Middle frontal gyrus (tissue), 1 donor: ENCODE data around the gene KCNK15.

Source experiments
- DNase-seq: peaks from one replicate; pipeline ENCODE4 v3.0.0-alpha.2; 2015; ENCODE audit warnings: low spot score; ENCODE audit errors: extremely low spot score

KCNK15 gene

DNA sequence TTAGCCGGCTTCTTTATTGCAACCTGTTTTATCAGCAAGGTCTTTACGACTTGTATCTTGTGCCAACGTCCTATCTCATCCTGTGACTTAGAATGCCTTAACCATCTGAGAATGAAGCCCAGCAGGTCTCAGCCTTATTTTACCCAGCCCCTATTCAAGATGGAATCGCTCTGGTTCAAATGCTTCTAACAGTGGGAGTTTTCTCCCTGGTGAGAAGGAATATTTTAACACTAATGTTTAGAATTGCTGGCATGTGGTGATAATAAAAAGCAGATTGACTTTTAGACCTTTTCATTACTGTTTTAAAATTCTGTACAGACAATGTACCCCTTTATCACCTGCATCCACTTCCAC, 9.9 kb upstream of the KCNK15 start:
- no peak for DNase-seq

DNA sequence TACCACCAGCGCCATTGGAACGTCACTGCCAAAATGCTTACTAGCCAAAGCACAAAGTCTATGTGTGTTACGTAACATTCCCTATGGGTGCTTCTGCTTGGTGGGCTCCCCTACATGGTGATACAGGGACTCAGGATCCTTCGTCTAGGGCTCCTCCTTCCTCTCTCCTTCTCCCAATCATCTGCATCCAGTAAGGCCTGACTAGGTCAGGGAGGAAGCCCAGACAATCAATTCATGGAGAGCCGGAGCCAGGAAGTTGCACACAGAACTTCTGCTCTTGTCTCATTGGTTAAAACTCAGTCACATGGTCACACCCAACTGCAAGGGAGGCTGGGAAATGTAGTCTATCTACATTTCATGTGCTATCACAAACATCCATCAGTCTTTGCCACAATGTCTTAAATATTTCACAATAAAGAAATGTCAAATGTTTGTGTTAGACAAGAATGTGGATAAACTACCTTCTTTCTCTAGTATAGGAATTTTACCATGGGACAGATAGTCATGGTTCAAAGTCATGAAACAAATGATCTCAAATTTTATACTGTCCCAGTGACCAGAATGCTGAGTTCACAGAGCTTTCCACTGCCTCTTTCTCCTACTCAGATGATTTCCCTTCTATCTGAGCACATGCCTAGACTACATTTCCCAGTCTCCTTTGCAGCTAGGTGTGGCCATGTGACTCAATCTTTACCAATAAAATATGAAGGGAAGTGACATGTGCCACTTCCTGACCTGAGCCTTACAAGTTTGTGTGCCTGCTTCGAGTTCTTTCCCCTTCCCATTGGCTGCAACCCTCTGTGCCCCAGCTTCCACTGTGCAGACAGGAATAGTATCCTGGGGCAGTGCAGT, 9.3 kb upstream of the KCNK15 start:
- DNase-seq = peak; percentile 79

GRCh38 chr20:44737116-44737515, 8.5 kb upstream of the KCNK15 start:
- no peak for DNase-seq

GRCh38 chr20:44738813-44739477, 6.7 kb upstream of the KCNK15 start:
- DNase-seq = peak; percentile 83

- no peak for DNase-seq
Observed at GRCh38 chr20:44739942-44740341, 5.7 kb upstream of the KCNK15 start.

DNA sequence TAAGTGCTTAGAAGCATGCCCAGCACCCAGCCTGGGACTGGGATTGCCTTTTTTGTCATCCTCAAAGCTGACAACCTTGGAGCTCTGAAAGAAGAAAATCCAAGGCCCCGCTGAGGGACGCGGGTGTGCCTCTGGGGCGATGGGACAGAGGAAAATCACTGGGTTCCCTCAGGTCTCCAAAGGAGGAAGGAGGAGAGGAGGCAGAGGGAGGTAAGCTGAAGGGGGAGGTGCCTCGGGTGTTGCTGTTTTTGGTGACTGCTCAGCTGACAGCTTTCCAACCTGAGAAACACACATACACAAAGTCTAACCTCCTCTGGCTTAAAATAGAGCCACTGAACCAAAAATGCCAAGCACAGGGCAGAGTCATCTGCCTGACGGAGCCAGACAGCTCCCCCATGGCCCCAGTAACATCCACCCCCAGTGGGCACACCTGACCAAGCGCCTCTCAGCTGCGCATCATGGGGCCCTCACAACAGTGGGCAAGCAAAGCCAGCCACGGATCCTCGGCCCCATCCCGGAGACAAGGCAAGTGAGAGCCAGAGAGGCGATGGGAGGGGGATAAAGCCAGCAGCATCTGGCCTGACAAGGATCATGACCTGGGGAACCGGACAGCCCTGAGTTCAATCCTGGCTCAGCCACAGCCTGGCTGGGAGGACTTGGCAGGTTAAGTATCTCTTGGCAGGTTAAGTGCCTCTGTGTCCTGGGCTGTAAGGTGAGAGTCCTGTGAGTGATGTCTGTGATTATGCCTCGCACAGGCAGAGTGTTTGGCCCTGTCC, 3.2 kb upstream of the KCNK15 start:
- DNase-seq = no peak

DNA sequence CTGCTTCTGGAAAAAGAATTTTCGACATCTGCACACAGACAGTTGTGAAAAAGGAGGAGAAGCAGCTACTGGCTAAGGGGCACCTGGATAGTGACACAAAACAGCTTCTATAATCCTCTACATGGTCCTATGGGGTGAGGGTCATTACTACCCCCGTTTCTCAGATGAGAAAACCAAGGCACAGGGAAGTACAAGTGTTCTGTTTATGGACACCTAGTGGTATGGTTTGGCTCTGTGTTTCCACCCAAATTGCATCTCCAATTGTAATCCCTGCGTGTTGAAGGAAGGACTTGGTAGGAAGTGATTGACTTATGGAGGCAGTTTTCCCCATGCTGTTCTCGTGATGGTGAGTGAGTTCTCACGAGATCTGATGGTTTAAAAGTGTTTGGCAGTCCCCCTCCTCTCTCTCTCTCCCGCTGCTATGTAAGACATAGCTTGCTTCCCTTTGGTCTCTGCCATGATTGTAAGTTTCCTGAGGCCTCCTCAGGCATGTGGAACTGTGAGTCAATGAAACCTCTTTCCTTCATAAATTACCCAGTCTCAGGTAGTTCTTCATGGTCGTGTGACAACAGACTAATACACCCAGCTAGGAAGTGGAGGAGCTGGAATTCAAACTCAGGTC, 2.5 kb upstream of the KCNK15 start:
- no peak for DNase-seq

DNA sequence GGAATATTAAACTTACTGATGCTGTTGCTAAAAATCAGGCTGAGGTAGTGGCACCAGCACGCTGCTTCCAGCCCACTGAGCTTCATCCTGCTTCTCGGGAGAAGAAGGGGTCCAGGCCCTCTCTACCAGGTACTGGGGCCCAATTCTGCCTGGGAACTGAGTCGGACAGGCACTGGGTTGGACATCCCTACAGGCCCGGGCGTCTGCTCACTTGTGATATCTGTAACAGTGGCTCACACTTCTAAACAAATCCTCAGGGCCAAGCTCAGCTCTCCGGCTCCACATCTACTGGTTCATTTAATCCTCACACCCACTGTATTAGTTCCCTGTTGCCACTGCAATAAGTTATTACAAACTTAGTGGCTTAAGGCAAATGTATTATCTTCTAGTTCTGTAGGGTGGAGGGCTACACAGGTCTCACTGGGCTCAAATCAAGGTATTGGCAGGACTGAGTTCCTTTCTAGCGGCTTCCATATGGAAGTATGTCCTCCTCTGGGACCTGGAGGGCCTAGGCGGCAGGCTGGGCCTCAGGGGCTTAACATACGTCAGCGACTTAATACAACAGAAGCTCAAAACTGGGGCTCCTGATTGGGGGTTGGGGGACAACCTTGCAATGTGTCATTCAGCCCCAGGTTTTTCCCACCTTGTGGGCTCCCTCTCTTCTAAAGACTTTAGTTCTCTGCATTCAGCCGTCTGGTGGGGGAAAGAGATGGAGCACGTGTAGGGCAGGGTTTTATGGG, 1.6 kb upstream of the KCNK15 start:
- DNase-seq = no peak

DNA sequence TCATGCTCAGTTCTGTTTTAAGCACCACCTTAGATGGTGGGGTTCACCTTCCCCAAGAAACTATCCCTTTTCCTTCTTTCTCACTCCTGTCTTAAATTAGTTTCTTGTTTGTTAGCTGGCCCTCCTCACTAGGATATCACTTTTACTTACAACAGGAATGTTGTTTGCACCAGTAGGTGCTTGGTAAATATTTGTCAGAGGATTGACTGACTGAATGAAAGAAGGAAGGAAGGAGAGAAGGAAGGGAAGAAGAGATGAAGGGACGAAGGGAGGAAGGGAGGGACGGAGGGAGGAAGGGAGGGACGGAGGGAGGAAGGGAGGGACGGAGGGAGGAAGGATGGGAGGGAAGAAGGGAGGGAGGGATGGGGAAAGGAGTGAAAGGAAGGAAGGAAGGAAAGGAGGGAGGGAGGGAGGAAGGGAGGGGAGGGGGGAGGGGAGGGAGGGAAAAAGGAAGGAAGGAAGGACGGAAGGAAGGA, 505 bp upstream of the KCNK15 start:
- DNase-seq = no peak

- no peak for DNase-seq
Observed at GRCh38 chr20:44746367-44747165, 901 bp downstream of the KCNK15 start.

DNA sequence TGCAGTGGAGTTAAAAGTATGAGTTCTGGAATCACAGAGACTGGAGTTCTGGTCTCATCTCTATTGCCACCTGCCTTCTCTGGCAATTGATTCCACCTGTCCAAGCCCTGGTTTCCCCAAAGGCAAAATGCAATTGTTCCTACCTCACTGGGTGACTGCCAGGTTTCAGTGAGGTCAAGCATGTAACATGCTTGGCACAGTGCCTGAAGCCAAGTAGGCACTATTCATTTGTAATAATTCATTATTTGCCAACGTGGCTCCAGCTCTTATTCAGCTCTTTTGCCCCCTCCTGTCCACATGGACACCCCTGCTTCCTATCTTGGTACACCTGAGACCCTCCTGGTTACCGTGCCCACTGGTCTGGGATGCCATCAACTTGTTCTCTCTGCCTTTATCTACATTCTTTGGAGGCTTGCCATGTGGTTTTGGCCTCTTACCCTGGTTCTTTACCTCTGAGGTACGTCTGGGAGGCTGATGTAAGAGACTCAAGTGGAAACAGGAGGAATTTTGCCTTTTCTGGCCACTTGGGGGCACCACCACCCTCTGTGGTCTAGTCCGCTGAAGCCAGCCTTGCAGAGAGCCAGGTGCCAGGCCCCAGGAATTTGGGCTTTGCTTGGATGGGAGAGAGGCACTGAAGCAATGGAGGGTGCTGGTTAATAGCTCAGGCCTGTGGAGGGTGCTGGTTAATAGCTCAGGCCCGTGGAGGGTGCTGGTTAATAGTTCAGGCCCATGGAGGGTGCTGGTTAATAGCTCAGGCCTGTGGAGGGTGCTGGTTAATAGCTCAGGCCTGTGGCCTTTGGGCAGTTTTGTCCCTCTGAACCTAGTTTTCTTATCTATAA, 1.7 kb downstream of the KCNK15 start:
- DNase-seq = peak; percentile 74

- no peak for DNase-seq
Observed at GRCh38 chr20:44748005-44748370, 2.3 kb downstream of the KCNK15 start.

- DNase-seq = no peak
Observed at GRCh38 chr20:44750081-44750805, 4.6 kb downstream of the KCNK15 start.

DNA sequence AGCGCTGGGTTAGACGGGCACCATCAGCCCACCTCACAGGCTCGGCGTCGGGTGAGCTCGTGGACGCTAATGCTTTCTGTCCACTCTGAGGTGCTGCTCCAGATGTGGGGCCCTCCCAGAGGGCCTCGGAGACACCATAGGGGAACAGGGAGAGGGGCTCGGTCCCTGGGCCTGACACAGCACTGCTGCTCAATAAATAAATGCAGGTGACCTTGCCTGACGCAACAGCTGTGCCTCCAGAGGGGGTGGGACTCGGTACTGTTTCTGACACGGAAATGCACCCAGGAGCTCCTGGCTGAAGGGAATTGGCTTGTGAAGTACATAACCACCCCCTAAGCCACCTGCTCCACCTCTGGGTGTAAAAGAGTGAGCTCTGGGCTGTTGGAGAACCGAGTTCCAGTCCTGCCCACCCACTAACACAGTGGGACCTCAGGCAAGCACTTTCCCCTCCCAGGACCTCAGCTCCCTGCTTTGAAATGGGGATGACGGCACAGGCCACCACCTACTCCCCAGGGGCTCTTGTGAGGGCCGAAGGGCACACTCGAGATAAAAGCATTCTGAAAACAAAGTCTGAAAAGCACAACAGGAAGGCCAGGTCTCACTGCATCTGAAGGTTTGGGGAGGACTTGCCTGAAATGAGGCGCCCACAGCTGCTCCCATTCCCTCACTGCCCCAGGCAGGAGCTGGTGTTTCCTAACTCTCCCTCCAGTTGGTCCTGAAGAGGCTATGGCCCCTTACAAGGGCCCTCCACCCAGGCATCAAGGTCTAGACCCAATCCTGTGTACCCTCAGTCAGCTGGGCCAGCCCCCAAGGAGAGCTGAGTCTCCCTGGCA, 6.7 kb downstream of the KCNK15 start:
- DNase-seq = no peak

- DNase-seq = no peak
Observed at GRCh38 chr20:44754554-44754953, 8.9 kb downstream of the KCNK15 start.

GRCh38 chr20:44756011-44756688, 10.5 kb downstream of the KCNK15 start:
- DNase-seq = no peak

DNA sequence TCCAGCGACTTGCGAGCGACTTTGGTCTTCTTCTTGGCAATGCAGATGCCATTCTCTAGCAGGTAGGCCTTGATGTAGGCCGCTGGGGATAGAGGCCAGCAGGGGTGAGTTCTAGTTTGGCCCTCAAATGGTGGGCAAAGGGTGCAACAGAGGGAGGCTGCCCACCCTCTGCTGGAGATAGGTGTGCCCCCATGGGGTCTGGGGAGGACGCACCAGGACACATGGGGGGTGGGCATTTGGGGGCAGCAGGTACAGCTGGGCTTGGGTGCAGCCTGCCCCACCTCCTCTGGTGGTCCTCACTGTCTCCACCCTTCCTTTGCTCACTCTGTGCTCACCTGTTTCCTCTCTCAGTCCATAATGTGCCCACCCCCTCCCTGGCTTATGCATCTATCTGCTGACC, 11.3 kb downstream of the KCNK15 start:
- DNase-seq = no peak
